SW 1271 (cell line): Measurements from ENCODE around the gene FAM20C.

Source experiments
- DNase-seq, 2 experiments: peaks; one replicate each; lab custom pipeline; 2025; lab: John Stamatoyannopoulos, UW

Gene FAM20C

GRCh38 chr7:272631-273030 lies 80.3 kb downstream of the FAM20C start:
- no peak for DNase-seq

- no peak for DNase-seq
Observed at GRCh38 chr7:273327-273726, 81.0 kb downstream of the FAM20C start.

- DNase-seq: no peak
Observed at GRCh38 chr7:274266-274665, 81.9 kb downstream of the FAM20C start.

- DNase-seq: no peak
Observed at GRCh38 chr7:276230-276835, 84.0 kb downstream of the FAM20C start.

GRCh38 chr7:277228-277627 lies 84.9 kb downstream of the FAM20C start:
- DNase-seq: no peak

GRCh38 chr7:278081-278480 lies 85.7 kb downstream of the FAM20C start:
- DNase-seq: no peak

- DNase-seq: no peak
Observed at GRCh38 chr7:279821-280220, 87.5 kb downstream of the FAM20C start.

- no peak for DNase-seq
Observed at GRCh38 chr7:280461-280860, 88.1 kb downstream of the FAM20C start.

GRCh38 chr7:281637-282036 lies 89.3 kb downstream of the FAM20C start:
- DNase-seq: no peak

- no peak for DNase-seq
Observed at GRCh38 chr7:282621-283020, 90.2 kb downstream of the FAM20C start.

GRCh38 chr7:284762-285722 lies 92.7 kb downstream of the FAM20C start:
- no peak for DNase-seq

GRCh38 chr7:285731-286130 lies 93.4 kb downstream of the FAM20C start:
- DNase-seq: no peak

- no peak for DNase-seq
Observed at GRCh38 chr7:286266-286665, 93.9 kb downstream of the FAM20C start.

GRCh38 chr7:288671-289101 lies 96.3 kb downstream of the FAM20C start:
- no peak for DNase-seq

- DNase-seq: no peak
Observed at GRCh38 chr7:289209-289755, 96.9 kb downstream of the FAM20C start.

GRCh38 chr7:289756-290553 lies 97.6 kb downstream of the FAM20C start, which contains the start of gene FOXL3:
FOXL3 (plus strand) TSS chr7:290170; CDS start chr7:290170, 0 bp downstream.
- DNase-seq: no peak

- no peak for DNase-seq
Observed at GRCh38 chr7:290554-291372, 98.4 kb downstream of the FAM20C start.

GRCh38 chr7:291373-292092 lies 99.2 kb downstream of the FAM20C start:
- DNase-seq: no peak

- no peak for DNase-seq
Observed at GRCh38 chr7:292226-292625, 99.9 kb downstream of the FAM20C start.

- DNase-seq: no peak
Observed at GRCh38 chr7:292826-293225, 100.5 kb downstream of the FAM20C start.
